Mesendoderm (in vitro differentiated cells): ENCODE data around the gene COPE.

Source experiments
- DNase-seq: peaks from one replicate; pipeline ENCODE4 v3.0.0; 2013
- H2AK5ac ChIP-seq: 2 replicates; pipeline ENCODE4 v1.6.1; 2013; ENCODE audit warnings: low read length, inconsistent platforms
- H2BK120ac ChIP-seq: 2 replicates; pipeline ENCODE4 v1.6.1; 2013; ENCODE audit warnings: low read depth, mild to moderate bottlenecking, low read length, moderate library complexity, mixed read lengths
- H2BK15ac ChIP-seq: replicated peaks from 2 replicates; pipeline ENCODE4 v1.6.1; 2013; ENCODE audit warnings: low read depth, mild to moderate bottlenecking, moderate library complexity
- H2BK5ac ChIP-seq: 2 replicates; pipeline ENCODE4 v1.6.1; 2013; ENCODE audit warnings: low read length, inconsistent platforms
- H3K18ac ChIP-seq: 2 replicates; pipeline ENCODE4 v1.6.1; 2013; ENCODE audit warnings: mild to moderate bottlenecking, low read length, mixed read lengths
- H3K23ac ChIP-seq: one replicate; pipeline ENCODE4 v1.6.1; 2013; ENCODE audit warnings: low read length
- H3K27ac ChIP-seq: 2 replicates; pipeline ENCODE4 v1.5.1; 2013; ENCODE audit warnings: low read depth, mild to moderate bottlenecking, inconsistent platforms, low read length, moderate library complexity
- H3K27me3 ChIP-seq: 2 replicates; pipeline ENCODE4 v1.6.1; 2013; ENCODE audit warnings: low read length, control low read depth, mild to moderate bottlenecking, inconsistent platforms; ENCODE audit not compliant: insufficient read depth, poor library complexity
- H3K36me3 ChIP-seq: 2 replicates; pipeline ENCODE4 v1.6.1; 2013; ENCODE audit warnings: low read length, inconsistent platforms; ENCODE audit not compliant: control insufficient read depth, insufficient read depth
- H3K4ac ChIP-seq: one replicate; pipeline ENCODE4 v1.6.1; 2013; ENCODE audit warnings: low read depth, mild to moderate bottlenecking, low read length, moderate library complexity
- H3K4me1 ChIP-seq: 2 replicates; pipeline ENCODE4 v1.6.1; 2013; ENCODE audit warnings: low read depth, low read length, inconsistent platforms; ENCODE audit not compliant: control insufficient read depth
- H3K4me2 ChIP-seq: 2 replicates; pipeline ENCODE4 v1.6.1; 2013; ENCODE audit warnings: low read length
- H3K4me3 ChIP-seq: 2 replicates; pipeline ENCODE4 v1.5.1; 2013; ENCODE audit warnings: mild to moderate bottlenecking, low read length
- H3K56ac ChIP-seq: one replicate; pipeline ENCODE4 v1.6.1; 2013; ENCODE audit warnings: low read length
- H3K79me1 ChIP-seq: 2 replicates; pipeline ENCODE4 v1.6.1; 2013; ENCODE audit warnings: low read length, inconsistent platforms
- H3K79me2 ChIP-seq: 2 replicates; pipeline ENCODE4 v1.6.1; 2013; ENCODE audit warnings: mild to moderate bottlenecking, low read length; ENCODE audit not compliant: control insufficient read depth, insufficient read depth
- H3K9ac ChIP-seq: 2 replicates; pipeline ENCODE4 v1.6.1; 2013; ENCODE audit warnings: low read length, inconsistent platforms
- H4K5ac ChIP-seq: one replicate; pipeline ENCODE4 v1.6.1; 2013; ENCODE audit warnings: low read length
- H4K8ac ChIP-seq: one replicate; pipeline ENCODE4 v1.6.1; 2013; ENCODE audit warnings: low read depth, mild to moderate bottlenecking, control low read depth, low read length, moderate library complexity
- whole genome bisulfite sequencing: extraction: QIAGEN DNeasy Blood & Tissue Kit; methylation state at CpG from one replicate; pipeline ENCODE4 v1.1.7; 2013; ENCODE audit warnings: low lambda C conversion rate, missing lambda C conversion rate; ENCODE audit not compliant: insufficient coverage; ENCODE audit errors: extremely low coverage; 5-methylcytosine and 5-hydroxymethylcytosine counted together

COPE gene

GRCh38 chr19:18865973-18866799, 53.0 kb downstream of the COPE start:
- H3K56ac ChIP-seq, result no peak overlapping the region
- H3K9ac ChIP-seq, result no peak overlapping the region
- H2BK120ac ChIP-seq, result no peak overlapping the region
- no peaks in the 10 kb centered on the region for H3K27me3 ChIP-seq
- H4K5ac ChIP-seq, result no peak overlapping the region
- H3K4me3 ChIP-seq, result no peak overlapping the region
- H3K23ac ChIP-seq, result no peak overlapping the region
- no peak overlapping the region for H2AK5ac ChIP-seq
- H2BK5ac ChIP-seq, result no peak overlapping the region
- no peak overlapping the region for H4K8ac ChIP-seq
- H3K79me2 ChIP-seq, result no peaks in the 10 kb centered on the region
- WGBS, result no CpG with 5 or more reads among the region's 38 CpGs
- H3K4ac ChIP-seq, result no peak overlapping the region
- H3K18ac ChIP-seq, result no peak overlapping the region
- H3K36me3 ChIP-seq, result peaks cover 9% of the 10 kb centered on the region
- peaks cover 3% of the 10 kb centered on the region for H3K4me1 ChIP-seq
- no peaks in the 10 kb centered on the region for H3K79me1 ChIP-seq
- no peak overlapping the region for H2BK15ac ChIP-seq
- no peak overlapping the region for H3K4me2 ChIP-seq
- no peak overlapping the region for H3K27ac ChIP-seq
- DNase-seq, result peak; percentile 71

GRCh38 chr19:18865106-18865972, 53.8 kb downstream of the COPE start:
- no peaks in the 10 kb centered on the region for H3K4me1 ChIP-seq
- no peak overlapping the region for H3K4me3 ChIP-seq
- no peak overlapping the region for H3K23ac ChIP-seq
- no peak overlapping the region for H2BK5ac ChIP-seq
- H3K4ac ChIP-seq, result no peak overlapping the region
- H3K27ac ChIP-seq, result no peak overlapping the region
- no peaks in the 10 kb centered on the region for H3K27me3 ChIP-seq
- no peak overlapping the region for H2BK15ac ChIP-seq
- H3K9ac ChIP-seq, result no peak overlapping the region
- H4K8ac ChIP-seq, result no peak overlapping the region
- peaks cover 13% of the 10 kb centered on the region for H3K36me3 ChIP-seq
- no peaks in the 10 kb centered on the region for H3K79me1 ChIP-seq
- no peak overlapping the region for H2AK5ac ChIP-seq
- H3K18ac ChIP-seq, result no peak overlapping the region
- H3K79me2 ChIP-seq, result no peaks in the 10 kb centered on the region
- no peak overlapping the region for H4K5ac ChIP-seq
- H2BK120ac ChIP-seq, result no peak overlapping the region
- H3K56ac ChIP-seq, result no peak overlapping the region
- no CpG with 5 or more reads among the region's 27 CpGs for WGBS
- no peak overlapping the region for H3K4me2 ChIP-seq
- DNase-seq, result no peak

GRCh38 chr19:18863843-18864362, 55.3 kb downstream of the COPE start:
- H4K5ac ChIP-seq, result no peak overlapping the region

GRCh38 chr19:18862976-18863842, 56.0 kb downstream of the COPE start:
- Histone ChIP-seq H2BK5ac (no peak overlapping the region), H3K23ac (no peak overlapping the region), H4K5ac (no peak overlapping the region), H3K36me3 (peaks cover 26% of the 10 kb centered on the region), H3K4me2 (no peak overlapping the region), H3K79me2 (no peaks in the 10 kb centered on the region), H3K4ac (no peak overlapping the region), H4K8ac (no peak overlapping the region), H2BK15ac (no peak overlapping the region), H3K4me1 (no peaks in the 10 kb centered on the region), H3K18ac (no peak overlapping the region), H2BK120ac (no peak overlapping the region), H3K27me3 (no peaks in the 10 kb centered on the region), H3K27ac (no peak overlapping the region), H2AK5ac (no peak overlapping the region), H3K4me3 (no peak overlapping the region), H3K9ac (no peak overlapping the region), H3K79me1 (no peaks in the 10 kb centered on the region), H3K56ac (no peak overlapping the region)
- DNase-seq, result no peak
- WGBS, result no CpG with 5 or more reads among the region's 33 CpGs

More at GRCh38 chr19:18863843-18864362, 55.3 kb downstream of the COPE start:
- H3K18ac ChIP-seq, result no peak overlapping the region
- H3K56ac ChIP-seq, result no peak overlapping the region
- WGBS, result no CpG with 5 or more reads among the region's 16 CpGs
- H3K23ac ChIP-seq, result no peak overlapping the region
- H3K27me3 ChIP-seq, result no peaks in the 10 kb centered on the region
- no peak overlapping the region for H3K27ac ChIP-seq
- H3K4ac ChIP-seq, result no peak overlapping the region
- H2AK5ac ChIP-seq, result no peak overlapping the region
- no peak for DNase-seq
- no peak overlapping the region for H3K4me2 ChIP-seq
- H3K9ac ChIP-seq, result no peak overlapping the region
- no peaks in the 10 kb centered on the region for H3K79me2 ChIP-seq
- H2BK120ac ChIP-seq, result no peak overlapping the region
- H3K79me1 ChIP-seq, result no peaks in the 10 kb centered on the region
- H4K8ac ChIP-seq, result no peak overlapping the region
- no peak overlapping the region for H3K4me3 ChIP-seq
- peaks cover 22% of the 10 kb centered on the region for H3K36me3 ChIP-seq
- no peak overlapping the region for H2BK5ac ChIP-seq
- no peak overlapping the region for H2BK15ac ChIP-seq
- no peaks in the 10 kb centered on the region for H3K4me1 ChIP-seq

GRCh38 chr19:18861917-18862316, 57.3 kb downstream of the COPE start:
- no peaks in the 10 kb centered on the region for H3K4me1 ChIP-seq
- no CpG with 5 or more reads among the region's 12 CpGs for WGBS
- H3K18ac ChIP-seq, result no peak overlapping the region
- H3K9ac ChIP-seq, result no peak overlapping the region
- no peak overlapping the region for H3K4ac ChIP-seq
- DNase-seq, result no peak
- H2AK5ac ChIP-seq, result no peak overlapping the region
- H3K23ac ChIP-seq, result no peak overlapping the region
- H2BK5ac ChIP-seq, result no peak overlapping the region
- no peak overlapping the region for H4K8ac ChIP-seq
- H3K79me2 ChIP-seq, result no peaks in the 10 kb centered on the region
- peaks cover 28% of the 10 kb centered on the region for H3K36me3 ChIP-seq
- no peak overlapping the region for H3K27ac ChIP-seq
- H3K4me3 ChIP-seq, result no peak overlapping the region
- no peak overlapping the region for H3K4me2 ChIP-seq
- H4K5ac ChIP-seq, result no peak overlapping the region
- no peak overlapping the region for H2BK15ac ChIP-seq
- H2BK120ac ChIP-seq, result no peak overlapping the region
- H3K27me3 ChIP-seq, result no peaks in the 10 kb centered on the region
- no peak overlapping the region for H3K56ac ChIP-seq
- no peaks in the 10 kb centered on the region for H3K79me1 ChIP-seq
